Measurements from ENCODE around the gene DLL4.

Gene DLL4

GRCh38 chr15:40985541-40986330 lies 56.6 kb downstream of the DLL4 start:
- DNase-seq (ENCODE audit: low read depth): peak; percentile 53
- TF ChIP-seq, protein P1, sequence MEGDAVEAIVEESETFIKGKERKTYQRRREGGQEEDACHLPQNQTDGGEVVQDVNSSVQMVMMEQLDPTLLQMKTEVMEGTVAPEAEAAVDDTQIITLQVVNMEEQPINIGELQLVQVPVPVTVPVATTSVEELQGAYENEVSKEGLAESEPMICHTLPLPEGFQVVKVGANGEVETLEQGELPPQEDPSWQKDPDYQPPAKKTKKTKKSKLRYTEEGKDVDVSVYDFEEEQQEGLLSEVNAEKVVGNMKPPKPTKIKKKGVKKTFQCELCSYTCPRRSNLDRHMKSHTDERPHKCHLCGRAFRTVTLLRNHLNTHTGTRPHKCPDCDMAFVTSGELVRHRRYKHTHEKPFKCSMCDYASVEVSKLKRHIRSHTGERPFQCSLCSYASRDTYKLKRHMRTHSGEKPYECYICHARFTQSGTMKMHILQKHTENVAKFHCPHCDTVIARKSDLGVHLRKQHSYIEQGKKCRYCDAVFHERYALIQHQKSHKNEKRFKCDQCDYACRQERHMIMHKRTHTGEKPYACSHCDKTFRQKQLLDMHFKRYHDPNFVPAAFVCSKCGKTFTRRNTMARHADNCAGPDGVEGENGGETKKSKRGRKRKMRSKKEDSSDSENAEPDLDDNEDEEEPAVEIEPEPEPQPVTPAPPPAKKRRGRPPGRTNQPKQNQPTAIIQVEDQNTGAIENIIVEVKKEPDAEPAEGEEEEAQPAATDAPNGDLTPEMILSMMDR (conservative IDR thresholded peaks at IDR 0.05; ENCODE audit: control insufficient read depth, insufficient read depth, low read depth, low read length): no peak
- no peak overlapping the region for H3K4me3 ChIP-seq (ENCODE audit: control insufficient read depth, low read depth, low read length)

DNA sequence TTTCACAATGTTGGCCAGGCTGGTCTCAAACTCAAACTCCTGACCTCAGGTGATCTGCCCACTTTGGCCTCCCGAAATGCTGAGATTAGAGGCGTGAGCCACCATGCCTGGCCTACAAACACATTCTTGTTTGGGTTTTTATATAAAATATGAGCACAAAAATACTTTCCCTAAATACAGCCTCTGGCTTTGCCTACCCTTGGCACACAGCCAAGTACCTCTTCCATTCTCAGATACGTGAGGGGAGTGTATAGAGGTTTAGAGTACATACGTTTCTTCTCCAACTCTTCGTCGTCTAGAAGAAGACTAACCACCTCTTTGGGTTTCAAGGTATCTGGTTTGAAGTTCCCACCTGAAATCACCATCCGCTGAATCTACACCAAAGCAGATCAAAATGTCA lies 57.7 kb downstream of the DLL4 start:
- no peak for DNase-seq (ENCODE audit: low read depth)
- TF ChIP-seq, protein P1 (conservative IDR thresholded peaks at IDR 0.05; ENCODE audit: control insufficient read depth, insufficient read depth, low read depth, low read length): no peak
- H3K4me3 ChIP-seq (ENCODE audit: control insufficient read depth, low read depth, low read length): no peak overlapping the region

DNA sequence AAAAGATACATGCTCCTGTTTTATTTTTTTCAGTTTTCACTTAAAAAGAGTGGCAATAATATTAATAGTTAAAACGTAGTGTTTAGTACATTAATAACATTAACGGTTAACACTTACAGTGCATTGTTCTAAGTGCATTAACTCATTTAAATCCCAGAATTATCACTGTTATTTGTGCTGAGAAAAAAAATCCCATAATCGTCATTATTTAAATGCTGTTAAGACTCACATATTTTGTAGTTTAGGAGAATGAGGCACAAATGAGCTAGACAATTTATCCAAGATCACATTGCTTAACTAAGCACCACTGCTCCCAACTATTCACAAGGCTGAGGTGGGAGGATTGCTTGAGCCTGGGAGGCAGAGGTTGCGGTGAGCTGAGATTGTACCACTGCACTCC lies 59.0 kb downstream of the DLL4 start:
- TF ChIP-seq, protein P1 (conservative IDR thresholded peaks at IDR 0.05; ENCODE audit: control insufficient read depth, insufficient read depth, low read depth, low read length): no peak
- no peak for DNase-seq (ENCODE audit: low read depth)
- H3K4me3 ChIP-seq (ENCODE audit: control insufficient read depth, low read depth, low read length): no peak overlapping the region
